Measurements from ENCODE around the gene ITIH4.

GRCh38 chr3:52874864-52875587 lies 44.6 kb upstream of the ITIH4 start:
- TF ChIP-seq CTCF (IDR thresholded peaks at IDR 0.05) (no peak), POLR2A (IDR thresholded peaks at IDR 0.05) (no peak)

Measured in breast epithelium (tissue), 3 donors.